ENCODE results near the gene SLC17A1.

DNA sequence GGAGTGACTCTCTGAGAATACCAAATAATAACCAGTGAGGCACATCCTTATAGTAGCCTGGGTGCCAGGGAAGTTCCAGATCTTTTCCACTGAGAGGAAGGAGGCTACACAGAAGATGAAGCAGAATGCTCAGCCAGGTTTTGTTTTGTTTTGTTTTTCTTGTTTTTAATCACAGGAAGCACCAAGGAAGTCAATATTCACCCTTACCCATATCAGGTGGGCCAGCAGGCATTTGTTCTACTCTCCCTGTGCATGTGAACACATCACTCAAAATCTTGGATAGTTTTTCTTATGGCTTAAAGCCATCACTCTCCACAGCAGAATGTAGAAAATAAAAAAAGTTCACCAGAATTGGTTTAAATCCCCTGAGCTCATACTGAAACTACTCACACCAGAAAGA, 10.5 kb downstream of the SLC17A1 start:
- TF ChIP-seq ZNF766 (CRISPR knock-in tag; IDR thresholded peaks at IDR 0.05; ENCODE audit: borderline replicate concordance) = no peak
- TF ChIP-seq CTCF (CRISPR knock-in tag; IDR thresholded peaks at IDR 0.05) = no peak
- TF ChIP-seq ETV6 (CRISPR knock-in tag; conservative IDR thresholded peaks at IDR 0.05) = no peak
- no peak for TF ChIP-seq REST (IDR thresholded peaks at IDR 0.05; ENCODE audit: borderline replicate concordance in 1 of 2, low read depth in 1 of 2, low read length in 2 of 2)
- no peak for TF ChIP-seq ZNF160 (CRISPR knock-in tag; IDR thresholded peaks at IDR 0.05)
- TF ChIP-seq SMC3 (IDR thresholded peaks at IDR 0.05; ENCODE audit: low read length) = no peak
- TF ChIP-seq FOXA3 (CRISPR knock-in tag; IDR thresholded peaks at IDR 0.05) = no peak
- no peak for TF ChIP-seq JUN (CRISPR knock-in tag; IDR thresholded peaks at IDR 0.05)
- TF ChIP-seq MEF2D (CRISPR knock-in tag; IDR thresholded peaks at IDR 0.05) = no peak
- no peak for TF ChIP-seq YY1 (IDR thresholded peaks at IDR 0.05; ENCODE audit: insufficient read depth, insufficient replicate concordance, low read depth, low read length)
- TF ChIP-seq CHCHD3 (CRISPR knock-in tag; IDR thresholded peaks at IDR 0.05) = no peak
- no peak for TF ChIP-seq ZNF598 (CRISPR knock-in tag; IDR thresholded peaks at IDR 0.05; ENCODE audit: borderline replicate concordance)
- no peak for TF ChIP-seq GABPA (IDR thresholded peaks at IDR 0.05; ENCODE audit: low read depth, low read length)
- no peak for TF ChIP-seq GABPA (CRISPR knock-in tag; IDR thresholded peaks at IDR 0.05; ENCODE audit: low read depth)
- no peak for TF ChIP-seq ZNF501 (CRISPR knock-in tag; IDR thresholded peaks at IDR 0.05)

All from HepG2 (cell line).